ENCODE measurements around the gene OR4E1.
"Not testable (repeated sequence)": the region's sequence is repeated elsewhere in the genome, so short reads cannot be mapped to it uniquely, and the experiment has no call there.

Gene OR4E1

DNA sequence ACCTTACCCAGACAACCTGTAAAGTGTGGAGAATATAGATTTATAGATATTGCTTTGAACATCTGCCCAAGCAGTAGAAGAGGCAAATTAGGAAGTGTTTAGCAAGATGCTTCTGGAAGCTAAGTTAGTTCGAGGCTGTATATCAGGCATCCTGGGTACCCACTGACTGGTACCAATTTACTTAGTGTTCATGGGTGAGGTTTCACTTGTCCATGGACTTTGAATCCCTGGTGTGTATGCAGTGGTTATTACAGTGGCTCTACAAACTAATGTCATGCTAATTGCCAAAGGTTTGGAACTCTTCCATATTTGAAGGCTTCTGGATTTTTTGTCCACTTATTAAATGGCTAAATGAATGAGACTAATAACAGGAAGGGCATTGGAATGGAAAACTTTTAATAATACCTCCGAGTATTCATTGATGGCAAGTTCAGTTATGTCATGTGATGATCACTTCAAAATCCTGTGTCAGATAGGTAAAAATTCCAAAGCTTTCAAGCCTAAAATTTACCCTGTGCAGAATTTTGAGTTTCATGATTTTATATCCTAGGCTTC lies 20.2 kb downstream of the OR4E1 start, which contains the start of gene OR4E2:
OR4E2 (plus strand) TSS at position 505 of the 555 bp plus-strand sequence. CDS start 11,248 bp downstream, outside the sequence.
- no peak for DNase-seq (ENCODE audit: low read depth)

DNA sequence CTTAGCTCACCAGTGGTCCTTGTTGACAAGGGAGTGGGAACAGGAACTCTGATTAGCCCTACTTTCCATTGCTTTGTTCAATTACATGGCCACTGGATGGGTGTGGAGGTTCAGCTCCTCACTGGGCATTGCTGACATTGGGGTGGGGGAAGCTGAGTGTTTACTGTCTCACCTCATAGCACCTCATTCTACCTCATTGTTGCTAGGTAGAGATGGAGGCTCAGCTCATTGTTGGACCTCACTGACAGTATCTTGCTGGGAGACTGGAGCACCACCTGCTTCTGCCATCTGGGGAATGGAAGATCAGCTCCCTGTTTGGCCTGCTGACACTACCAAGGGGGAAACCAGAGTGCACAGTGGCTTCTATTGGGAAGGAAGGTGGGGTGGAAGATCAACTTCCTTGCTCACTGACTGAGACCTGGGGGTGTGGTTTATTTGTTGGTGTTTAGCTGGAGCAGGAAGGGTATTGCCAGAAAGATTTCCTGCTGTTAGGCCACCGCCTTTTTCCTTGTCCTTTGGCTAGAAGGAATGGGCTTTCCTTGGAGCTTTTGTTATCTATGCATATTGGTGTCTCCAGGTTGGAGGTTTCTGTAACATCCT lies 21.3 kb downstream of the OR4E1 start:
- no peak for DNase-seq (ENCODE audit: low read depth)

DNA sequence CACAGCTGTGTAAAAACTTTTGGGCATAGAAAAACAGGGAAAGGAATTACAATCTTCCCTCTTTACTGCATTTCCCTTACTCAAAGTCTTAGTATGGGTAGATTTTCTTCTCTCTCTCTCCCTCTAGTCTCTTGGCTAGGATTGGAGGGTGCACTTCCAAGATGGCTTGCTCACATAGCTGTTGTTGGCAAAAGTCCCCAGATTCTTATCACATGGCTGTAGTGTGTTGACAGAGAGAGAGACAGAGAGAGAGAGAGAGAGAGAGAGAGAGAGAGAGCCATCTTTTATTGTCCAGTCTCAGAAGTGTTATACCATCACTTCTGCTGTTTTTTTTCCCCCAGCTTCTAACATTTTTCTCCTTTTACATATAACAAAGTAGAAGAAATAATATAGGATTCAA lies 26.2 kb downstream of the OR4E1 start:
- no peak for DNase-seq (ENCODE audit: low read depth)

DNA sequence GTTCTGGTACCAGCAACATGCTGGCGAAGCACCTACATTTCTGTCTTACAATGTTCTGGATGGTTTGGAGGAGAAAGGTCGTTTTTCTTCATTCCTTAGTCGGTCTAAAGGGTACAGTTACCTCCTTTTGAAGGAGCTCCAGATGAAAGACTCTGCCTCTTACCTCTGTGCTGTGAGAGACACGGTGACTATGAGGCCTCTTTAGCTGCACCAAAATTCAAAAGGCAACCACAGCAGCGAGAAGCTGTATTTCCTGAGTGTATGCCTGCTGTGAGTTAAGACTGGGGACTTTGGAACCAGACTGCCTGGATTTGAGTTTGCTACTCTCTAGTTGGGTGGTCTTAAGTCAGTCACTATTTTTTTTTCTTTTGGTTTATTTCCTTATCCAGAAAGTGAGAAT lies 30.2 kb downstream of the OR4E1 start:
- DNase-seq (ENCODE audit: low read depth), result no peak

DNA sequence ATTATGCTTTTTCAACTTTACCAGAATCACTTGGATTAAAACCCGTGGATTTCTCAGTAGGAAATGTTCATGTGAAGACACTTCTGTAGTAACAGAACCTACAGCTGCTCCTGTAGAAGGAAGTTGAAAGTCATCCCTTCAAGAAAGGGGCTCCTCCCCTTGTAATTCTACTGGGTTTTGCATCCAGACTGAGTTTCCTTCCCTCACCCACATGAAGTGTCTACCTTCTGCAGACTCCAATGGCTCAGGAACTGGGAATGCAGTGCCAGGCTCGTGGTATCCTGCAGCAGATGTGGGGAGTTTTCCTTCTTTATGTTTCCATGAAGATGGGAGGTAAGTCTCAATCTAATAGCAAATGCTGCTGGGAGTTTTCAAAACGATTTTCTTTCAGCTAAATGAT lies 30.9 kb downstream of the OR4E1 start:
- DNase-seq (ENCODE audit: low read depth), result no peak

DNA sequence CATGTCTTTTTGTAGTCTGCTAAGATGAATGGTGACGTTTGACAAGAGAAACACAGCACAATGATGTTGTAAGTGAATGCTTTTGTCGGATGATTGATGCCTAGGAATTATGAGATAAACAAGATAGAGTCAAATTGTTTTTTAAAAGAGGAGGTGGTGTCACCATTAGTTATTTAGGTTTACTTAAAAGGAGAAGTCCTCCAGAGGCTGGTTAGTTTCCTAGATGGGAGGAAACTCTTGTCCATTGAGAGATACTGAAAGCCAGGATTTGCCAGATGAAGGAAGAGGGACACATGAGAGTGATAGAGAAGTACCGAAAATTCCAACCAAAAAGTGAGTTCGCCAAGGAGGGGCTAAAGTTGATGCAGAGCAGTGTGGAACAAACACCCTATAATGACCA lies 38.8 kb downstream of the OR4E1 start, which contains the start of gene OR10G2:
OR10G2 (minus strand) TSS at position 101 of the 400 bp plus-strand sequence; CDS start at position 3, 98 bp downstream.
- DNase-seq (ENCODE audit: low read depth), result no peak

DNA sequence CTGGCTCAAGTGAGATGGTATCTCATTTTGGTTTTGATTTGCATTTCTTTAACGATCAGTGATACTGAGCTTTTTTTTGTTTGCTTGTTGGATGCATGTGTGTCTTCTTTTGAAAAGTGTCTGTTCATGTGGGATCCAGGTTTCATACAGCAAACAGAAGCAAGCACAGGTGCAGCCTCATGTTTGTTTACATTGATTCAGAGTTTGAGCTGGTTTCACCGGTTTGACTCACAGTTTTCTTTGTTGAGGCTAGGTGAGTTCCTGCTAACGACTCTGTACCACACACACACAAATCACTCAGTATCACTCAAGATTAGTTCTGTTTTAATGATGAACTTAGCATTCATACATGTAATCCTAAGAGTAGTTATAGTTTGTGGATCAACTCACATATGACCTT lies 42.5 kb downstream of the OR4E1 start:
- DNase-seq (ENCODE audit: low read depth), result no peak

DNA sequence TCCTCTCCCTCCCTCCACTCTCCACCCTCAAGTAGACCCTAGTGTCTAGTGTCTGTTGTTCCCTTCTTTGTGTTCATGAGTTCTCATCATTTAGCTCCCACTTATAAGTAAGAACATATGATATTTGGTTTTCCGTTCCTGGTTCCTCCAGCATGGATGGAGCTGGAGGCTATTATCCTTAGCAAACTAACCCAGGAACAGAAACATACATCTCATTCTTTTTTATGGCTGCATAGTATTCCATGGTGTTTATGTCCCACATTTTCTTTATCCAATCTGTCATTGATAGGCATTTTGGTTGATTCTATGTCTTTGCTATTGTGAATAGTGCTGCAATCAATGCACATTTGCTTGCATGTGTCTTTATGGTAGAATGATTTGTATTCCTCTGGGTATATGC lies 43.1 kb downstream of the OR4E1 start:
- not testable (repeated sequence) for DNase-seq (ENCODE audit: low read depth)

DNA sequence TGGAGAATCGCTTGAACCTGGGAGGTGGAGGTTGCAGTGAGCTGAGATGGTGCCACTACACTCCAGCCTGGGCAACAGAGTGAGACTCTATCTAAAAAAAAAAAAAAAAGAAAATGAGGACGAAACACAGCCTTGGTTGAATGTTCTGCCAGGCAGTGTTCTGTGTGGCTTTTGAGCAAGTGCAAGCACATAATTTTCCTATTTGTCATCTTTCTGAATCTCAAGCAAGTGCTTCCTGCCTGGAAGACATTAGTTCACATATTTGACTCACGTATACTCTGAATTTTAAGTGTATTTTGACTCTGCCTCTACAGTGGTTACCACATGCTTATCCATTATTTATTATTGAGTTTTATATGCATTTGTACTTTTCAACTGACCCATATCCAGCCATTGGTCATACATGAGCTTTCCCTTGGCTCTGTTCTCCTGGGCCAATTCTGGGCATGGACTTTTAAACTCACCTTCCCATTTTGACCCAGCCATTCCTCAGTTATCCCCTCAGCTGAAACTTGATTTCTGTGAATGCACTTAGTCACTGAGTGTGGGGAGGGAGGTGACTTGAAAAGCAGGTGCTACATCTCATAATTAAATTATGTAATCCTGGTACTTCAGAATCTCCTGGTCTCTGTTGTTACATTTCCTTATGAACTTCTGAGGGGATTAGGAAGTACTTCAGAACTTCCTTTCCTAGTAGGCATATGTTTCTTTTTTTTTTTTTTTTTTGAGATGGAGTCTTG lies 47.0 kb downstream of the OR4E1 start:
- no peak for DNase-seq (ENCODE audit: low read depth)

All from stimulated activated CD8-positive, alpha-beta memory T cell treated with anti-CD3 and anti-CD28 coated beads, Interleukin-4, amount 100 ng/mL, for 24 hours (primary cell).